ENCODE measurements around the gene PAPPA2. TPM values are rescaled to one million over a fixed set of nuclear protein-coding genes. Genes with fewer than 3 reads are reported as not detected.

Gene PAPPA2
- total and polyA plus RNA-seq, 2 of the 8 experiments (the other 6 are each of a cell fraction or from before 2014, with no cell fraction given), result 0.08 to 0.88 TPM

- no peak for TF ChIP-seq E2F6 (IDR thresholded peaks at IDR 0.05)
These were observed 96.5 kb downstream of the PAPPA2 start (continued) for GRCh38 chr1:176559474-176559873.
